Measurements from ENCODE around the gene RNLS.

DNA sequence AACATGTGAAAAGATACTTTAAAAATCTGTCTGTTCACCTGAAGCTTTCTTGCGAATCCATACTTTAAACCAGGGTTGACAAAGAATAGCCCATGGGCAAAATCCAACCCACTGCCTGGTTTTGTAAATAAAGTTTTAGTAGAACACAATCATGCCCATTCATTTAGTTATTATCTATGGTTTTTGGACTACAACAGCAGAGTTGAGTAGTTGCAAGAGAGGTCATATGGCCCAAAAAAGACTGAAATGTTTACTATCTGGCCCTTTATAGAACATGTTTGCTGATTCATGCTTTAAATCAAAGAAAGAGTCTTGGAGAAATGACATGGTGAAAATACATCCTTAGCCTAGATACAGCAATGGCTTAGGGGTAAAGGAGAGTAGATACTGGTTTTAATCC is 356.2 kb downstream of the RNLS start:
- no peak for TF ChIP-seq SIN3A (conservative IDR thresholded peaks at IDR 0.05 in 1 of 2, IDR thresholded peaks at IDR 0.05 in 1 of 2; ENCODE audit: low read depth in 1 of 2, low read length in 2 of 2)
- no peak for TF ChIP-seq POLR2A (IDR thresholded peaks at IDR 0.05; ENCODE audit: control extremely low read depth in 1 of 2, low read depth in 2 of 2, low read length in 2 of 2)
- TF ChIP-seq USF2 (IDR thresholded peaks at IDR 0.05; ENCODE audit: low read length): no peak
- TF ChIP-seq, protein P1, sequence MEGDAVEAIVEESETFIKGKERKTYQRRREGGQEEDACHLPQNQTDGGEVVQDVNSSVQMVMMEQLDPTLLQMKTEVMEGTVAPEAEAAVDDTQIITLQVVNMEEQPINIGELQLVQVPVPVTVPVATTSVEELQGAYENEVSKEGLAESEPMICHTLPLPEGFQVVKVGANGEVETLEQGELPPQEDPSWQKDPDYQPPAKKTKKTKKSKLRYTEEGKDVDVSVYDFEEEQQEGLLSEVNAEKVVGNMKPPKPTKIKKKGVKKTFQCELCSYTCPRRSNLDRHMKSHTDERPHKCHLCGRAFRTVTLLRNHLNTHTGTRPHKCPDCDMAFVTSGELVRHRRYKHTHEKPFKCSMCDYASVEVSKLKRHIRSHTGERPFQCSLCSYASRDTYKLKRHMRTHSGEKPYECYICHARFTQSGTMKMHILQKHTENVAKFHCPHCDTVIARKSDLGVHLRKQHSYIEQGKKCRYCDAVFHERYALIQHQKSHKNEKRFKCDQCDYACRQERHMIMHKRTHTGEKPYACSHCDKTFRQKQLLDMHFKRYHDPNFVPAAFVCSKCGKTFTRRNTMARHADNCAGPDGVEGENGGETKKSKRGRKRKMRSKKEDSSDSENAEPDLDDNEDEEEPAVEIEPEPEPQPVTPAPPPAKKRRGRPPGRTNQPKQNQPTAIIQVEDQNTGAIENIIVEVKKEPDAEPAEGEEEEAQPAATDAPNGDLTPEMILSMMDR (IDR thresholded peaks at IDR 0.05; ENCODE audit: control extremely low read depth in 1 of 3, insufficient read depth in 1 of 3, low read depth in 1 of 3, low read length in 3 of 3): no peak
